ENCODE measurements around the gene MBOAT1. TPM values are rescaled to one million over a fixed set of nuclear protein-coding genes. Genes with fewer than 3 reads are reported as not detected.

MBOAT1 gene
- total RNA-seq, 1 experiment from 2014 or later: 22.0 TPM

- Histone ChIP-seq H3K9me3 (ENCODE audit: insufficient read depth, low read depth) (no peaks in the 10 kb centered on the region), H3K4me2 (no peak overlapping the region), H3K36me3 (ENCODE audit: low read depth) (no peaks in the 10 kb centered on the region), H2AFZ (no peak overlapping the region), H3K9me2 (ENCODE audit: insufficient read depth) (no peaks in the 10 kb centered on the region), H3K27ac (no peak overlapping the region), H3K4me3 (no peak overlapping the region), H4K20me1 (ENCODE audit: insufficient read depth) (no peaks in the 10 kb centered on the region), H3K27me3 (ENCODE audit: insufficient read depth, low read depth) (no peaks in the 10 kb centered on the region), H3K4me1 (replicated peaks; ENCODE audit: insufficient read depth) (no peaks in the 10 kb centered on the region), H3F3A (ENCODE audit: insufficient read depth, low read depth) (no peaks in the 10 kb centered on the region), H3K79me2 (ENCODE audit: low read depth) (no peaks in the 10 kb centered on the region)
- CTCF ChIA-PET: interaction anchor here (0.6 kb wide), 2 partner anchors 610 to 1049 kb away, joined by 3 read pairs; no protein-coding TSS in a partner anchor
- intact Hi-C loops (cut with micrococcal nuclease; ENCODE audit: unreplicated experiment): no loop called here
- no peak for TF ChIP-seq CTCF (conservative IDR thresholded peaks at IDR 0.05)
- TF ChIP-seq EZH2 (IDR thresholded peaks at IDR 0.05; ENCODE audit: low read depth): no peak
- POLR2A ChIA-PET (ENCODE audit: unreplicated experiment): no interaction called here
- no TSS peak for BruUV-seq (replicated peaks)
- DNase-seq: no peak
Observed at GRCh38 chr6:20253021-20253420, 40.8 kb upstream of the MBOAT1 start.

GRCh38 chr6:20252311-20252710 lies 40.0 kb upstream of the MBOAT1 start:
- no TSS peak for BruUV-seq (replicated peaks)
- POLR2A ChIA-PET (ENCODE audit: unreplicated experiment): no interaction called here
- no peak overlapping the region for H3K27ac ChIP-seq

GRCh38 chr6:20251525-20251924 lies 39.3 kb upstream of the MBOAT1 start:
- Histone ChIP-seq H3K79me2 (ENCODE audit: low read depth) (no peaks in the 10 kb centered on the region), H3K4me1 (replicated peaks; ENCODE audit: insufficient read depth) (no peaks in the 10 kb centered on the region), H3K27me3 (ENCODE audit: insufficient read depth, low read depth) (no peaks in the 10 kb centered on the region), H3K9me2 (ENCODE audit: insufficient read depth) (no peaks in the 10 kb centered on the region), H4K20me1 (ENCODE audit: insufficient read depth) (no peaks in the 10 kb centered on the region), H3K4me3 (no peak overlapping the region), H3F3A (ENCODE audit: insufficient read depth, low read depth) (no peaks in the 10 kb centered on the region), H3K27ac (no peak overlapping the region), H2AFZ (no peak overlapping the region), H3K36me3 (ENCODE audit: low read depth) (no peaks in the 10 kb centered on the region), H3K4me2 (no peak overlapping the region), H3K9me3 (ENCODE audit: insufficient read depth, low read depth) (no peaks in the 10 kb centered on the region)
- intact Hi-C loops (cut with micrococcal nuclease; ENCODE audit: unreplicated experiment): no loop called here
- BruUV-seq (replicated peaks): no TSS peak
- ChIA-PET POLR2A (ENCODE audit: unreplicated experiment) (no interaction called here), CTCF (no interaction called here)
- TF ChIP-seq EZH2 (IDR thresholded peaks at IDR 0.05; ENCODE audit: low read depth) (no peak), CTCF (conservative IDR thresholded peaks at IDR 0.05) (no peak)
- DNase-seq: no peak

More at GRCh38 chr6:20252311-20252710, 40.0 kb upstream of the MBOAT1 start:
- H4K20me1 ChIP-seq (ENCODE audit: insufficient read depth): no peaks in the 10 kb centered on the region
- no peaks in the 10 kb centered on the region for H3K4me1 ChIP-seq (replicated peaks; ENCODE audit: insufficient read depth)
- CTCF ChIA-PET: interaction anchor here (0.6 kb wide), 1 partner anchor 1048 kb away, joined by 3 read pairs; no protein-coding TSS in a partner anchor
- TF ChIP-seq EZH2 (IDR thresholded peaks at IDR 0.05; ENCODE audit: low read depth): no peak
- no peak for TF ChIP-seq CTCF (conservative IDR thresholded peaks at IDR 0.05)
- no peaks in the 10 kb centered on the region for H3K79me2 ChIP-seq (ENCODE audit: low read depth)
- H3F3A ChIP-seq (ENCODE audit: insufficient read depth, low read depth): no peaks in the 10 kb centered on the region
- H2AFZ ChIP-seq: no peak overlapping the region
- no peaks in the 10 kb centered on the region for H3K9me2 ChIP-seq (ENCODE audit: insufficient read depth)
- H3K9me3 ChIP-seq (ENCODE audit: insufficient read depth, low read depth): no peaks in the 10 kb centered on the region
- no peak overlapping the region for H3K4me3 ChIP-seq
- intact Hi-C loops (cut with micrococcal nuclease; ENCODE audit: unreplicated experiment): no loop called here
- no peaks in the 10 kb centered on the region for H3K27me3 ChIP-seq (ENCODE audit: insufficient read depth, low read depth)
- no peak for DNase-seq
- no peak overlapping the region for H3K4me2 ChIP-seq
- no peaks in the 10 kb centered on the region for H3K36me3 ChIP-seq (ENCODE audit: low read depth)
